Astrocyte (in vitro differentiated cells and primary cell): ENCODE measurements around the gene VPREB3. TPM values are rescaled to one million over a fixed set of nuclear protein-coding genes. Genes with fewer than 3 reads are reported as not detected.

Experiments
- DNase-seq: peaks from one replicate; pipeline ENCODE4 v3.0.0-alpha.2; 2010; ENCODE audit warnings: low read depth
- FAIRE-seq: peaks from 2 replicates; lab custom pipeline; 2011; peaks lifted over from hg19 to GRCh38; lab: Jason Lieb, UNC
- H2AFZ ChIP-seq: 2 replicates; pipeline ENCODE4 v1.6.0; 2012; ENCODE audit warnings: low read depth, low read length, inconsistent platforms
- H3K27ac ChIP-seq: 2 replicates; pipeline ENCODE4 v1.5.1; 2011; ENCODE audit warnings: low read depth, low read length, inconsistent platforms
- H3K27me3 ChIP-seq: 2 replicates; pipeline ENCODE4 v1.6.0; 2011; ENCODE audit warnings: low read length, inconsistent platforms; ENCODE audit not compliant: insufficient read depth
- H3K36me3 ChIP-seq: 2 replicates; pipeline ENCODE4 v1.5.1; 2011; ENCODE audit warnings: low read length, inconsistent platforms; ENCODE audit not compliant: insufficient read depth
- H3K4me1 ChIP-seq: 2 replicates; pipeline ENCODE4 v1.5.1; 2011; ENCODE audit warnings: low read length, inconsistent platforms; ENCODE audit not compliant: insufficient read depth
- H3K4me2 ChIP-seq: 2 replicates; pipeline ENCODE4 v1.6.0; 2012; ENCODE audit warnings: low read length, inconsistent platforms
- H3K4me3 ChIP-seq: 2 replicates; pipeline ENCODE4 v1.5.1; 2011; ENCODE audit warnings: low read depth, mild to moderate bottlenecking, low read length, inconsistent platforms; ENCODE audit not compliant: insufficient read depth
- H3K79me2 ChIP-seq: 2 replicates; pipeline ENCODE4 v1.6.0; 2012; ENCODE audit warnings: mild to moderate bottlenecking, low read length, inconsistent platforms; ENCODE audit not compliant: insufficient read depth
- H3K9ac ChIP-seq: 2 replicates; pipeline ENCODE4 v1.6.0; 2012; ENCODE audit warnings: mild to moderate bottlenecking, low read length, inconsistent platforms
- H3K9me3 ChIP-seq: 2 replicates; pipeline ENCODE4 v1.5.1; 2012; ENCODE audit warnings: low read depth, mild to moderate bottlenecking, low read length, inconsistent platforms; ENCODE audit not compliant: insufficient read depth
- H4K20me1 ChIP-seq: 2 replicates; pipeline ENCODE4 v1.6.0; 2012; ENCODE audit warnings: low read length, inconsistent platforms; ENCODE audit not compliant: insufficient read depth
- H3K27ac Mint-ChIP-seq: one replicate; pipeline ENCODE4 v1.8.0; 2021; ENCODE audit warnings: mild to moderate bottlenecking, mixed read lengths; ENCODE audit not compliant: unreplicated experiment
- H3K27me3 Mint-ChIP-seq: one replicate; pipeline ENCODE4 v1.8.0; 2021; ENCODE audit warnings: low read depth, mixed read lengths; ENCODE audit not compliant: unreplicated experiment
- H3K36me3 Mint-ChIP-seq: one replicate; pipeline ENCODE4 v1.8.0; 2021; ENCODE audit warnings: low read depth, mixed read lengths; ENCODE audit not compliant: unreplicated experiment
- H3K4me1 Mint-ChIP-seq: one replicate; pipeline ENCODE4 v1.8.0; 2021; ENCODE audit warnings: low read depth, mixed read lengths; ENCODE audit not compliant: unreplicated experiment
- H3K4me3 Mint-ChIP-seq: one replicate; pipeline ENCODE4 v1.8.0; 2021; ENCODE audit warnings: mild to moderate bottlenecking, moderate library complexity, mixed read lengths; ENCODE audit not compliant: unreplicated experiment
- H3K9me3 Mint-ChIP-seq: one replicate; pipeline ENCODE4 v1.8.0; 2021; ENCODE audit warnings: mild to moderate bottlenecking, mixed read lengths; ENCODE audit not compliant: unreplicated experiment
- EZH2 ChIP-seq: IDR thresholded peaks from 2 replicates; pipeline ENCODE4 v1.6.1; 2012; ENCODE audit warnings: mild to moderate bottlenecking, low read length, inconsistent platforms; ENCODE audit not compliant: insufficient read depth
- total RNA-seq: library from RNA; stranded (reverse); gene quantifications from 2 replicates; pipeline ENCODE4 v1.2.1, GENCODE V29; 2021
- TF ChIP-seq, protein P1 (sequence below): IDR thresholded peaks from 2 replicates; pipeline ENCODE4 v1.5.1; 2011; ENCODE audit warnings: low read depth, mild to moderate bottlenecking, inconsistent platforms, low read length, moderate library complexity; ENCODE audit not compliant: insufficient read depth

VPREB3 gene
- total RNA-seq, 1 donor from 2014 or later, result 0.50 TPM

DNA sequence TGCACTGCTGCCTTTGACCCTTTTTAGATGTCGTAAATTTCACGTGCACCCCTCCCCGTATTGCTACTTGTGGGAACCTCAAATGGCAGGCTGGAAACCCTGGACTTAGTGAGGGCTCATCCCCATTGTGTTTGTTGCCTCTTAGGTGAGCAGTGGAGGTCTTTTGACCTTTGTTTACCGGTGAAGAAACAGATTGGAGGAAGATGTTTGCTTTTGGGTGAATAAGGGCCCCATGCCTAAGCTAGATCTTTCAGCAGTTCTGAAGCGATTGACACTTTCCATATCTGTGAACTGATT lies 33.3 kb upstream of the VPREB3 start:
- TF ChIP-seq EZH2, result no peak
- TF ChIP-seq, protein P1, sequence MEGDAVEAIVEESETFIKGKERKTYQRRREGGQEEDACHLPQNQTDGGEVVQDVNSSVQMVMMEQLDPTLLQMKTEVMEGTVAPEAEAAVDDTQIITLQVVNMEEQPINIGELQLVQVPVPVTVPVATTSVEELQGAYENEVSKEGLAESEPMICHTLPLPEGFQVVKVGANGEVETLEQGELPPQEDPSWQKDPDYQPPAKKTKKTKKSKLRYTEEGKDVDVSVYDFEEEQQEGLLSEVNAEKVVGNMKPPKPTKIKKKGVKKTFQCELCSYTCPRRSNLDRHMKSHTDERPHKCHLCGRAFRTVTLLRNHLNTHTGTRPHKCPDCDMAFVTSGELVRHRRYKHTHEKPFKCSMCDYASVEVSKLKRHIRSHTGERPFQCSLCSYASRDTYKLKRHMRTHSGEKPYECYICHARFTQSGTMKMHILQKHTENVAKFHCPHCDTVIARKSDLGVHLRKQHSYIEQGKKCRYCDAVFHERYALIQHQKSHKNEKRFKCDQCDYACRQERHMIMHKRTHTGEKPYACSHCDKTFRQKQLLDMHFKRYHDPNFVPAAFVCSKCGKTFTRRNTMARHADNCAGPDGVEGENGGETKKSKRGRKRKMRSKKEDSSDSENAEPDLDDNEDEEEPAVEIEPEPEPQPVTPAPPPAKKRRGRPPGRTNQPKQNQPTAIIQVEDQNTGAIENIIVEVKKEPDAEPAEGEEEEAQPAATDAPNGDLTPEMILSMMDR, result no peak
- Mint-ChIP-seq H3K36me3 (no peaks in the 10 kb centered on the region), H3K4me3 (peak overlapping the region; percentile 96), H3K9me3 (no peaks in the 10 kb centered on the region), H3K27ac (peak overlapping the region; percentile 84), H3K27me3 (no peaks in the 10 kb centered on the region), H3K4me1 (peaks cover 22% of the 10 kb centered on the region)
- Histone ChIP-seq H2AFZ (no peak overlapping the region), H3K27me3 (no peaks in the 10 kb centered on the region), H3K27ac (peak overlapping the region; percentile 98), H3K79me2 (peaks cover 53% of the 10 kb centered on the region), H3K4me2 (peak overlapping the region; percentile 97), H3K36me3 (peaks cover 2% of the 10 kb centered on the region), H3K9me3 (no peaks in the 10 kb centered on the region), H3K4me3 (peak overlapping the region; percentile 86), H3K9ac (peak overlapping the region; percentile 99), H4K20me1 (peaks cover 52% of the 10 kb centered on the region), H3K4me1 (peaks cover 19% of the 10 kb centered on the region)
- DNase-seq, result no peak
- FAIRE-seq, result no peak

DNA sequence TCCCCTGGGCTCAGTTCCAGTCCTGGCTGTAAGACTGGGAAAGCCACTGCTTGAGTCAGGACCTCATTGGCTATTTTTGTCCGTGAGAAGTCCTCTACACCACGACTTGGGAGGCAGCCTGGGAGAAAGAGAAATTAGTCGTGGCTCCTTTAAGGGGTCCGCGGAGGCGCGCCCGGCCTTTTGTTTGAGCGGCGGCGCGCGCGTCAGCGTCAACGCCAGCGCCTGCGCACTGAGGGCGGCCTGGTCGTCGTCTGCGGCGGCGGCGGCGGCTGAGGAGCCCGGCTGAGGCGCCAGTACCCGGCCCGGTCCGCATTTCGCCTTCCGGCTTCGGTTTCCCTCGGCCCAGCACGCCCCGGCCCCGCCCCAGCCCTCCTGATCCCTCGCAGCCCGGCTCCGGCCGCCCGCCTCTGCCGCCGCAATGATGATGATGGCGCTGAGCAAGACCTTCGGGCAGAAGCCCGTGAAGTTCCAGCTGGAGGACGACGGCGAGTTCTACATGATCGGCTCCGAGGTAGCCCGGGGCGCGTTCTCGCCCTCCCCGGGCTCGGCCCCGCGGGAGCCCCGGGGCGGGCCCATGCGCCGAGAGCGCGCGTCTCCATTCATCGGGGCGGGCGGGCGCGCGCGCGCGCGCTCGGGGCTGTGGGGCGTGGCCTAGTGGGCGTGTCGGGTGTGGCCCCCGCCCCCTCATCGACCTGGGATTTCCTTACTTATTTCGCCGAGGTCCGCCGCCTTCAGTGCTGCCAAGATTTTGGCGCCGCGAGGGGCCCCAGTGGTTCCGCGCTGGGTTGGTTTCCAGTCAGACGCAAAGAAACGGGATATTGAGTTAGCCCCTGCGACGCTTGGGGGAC lies 32.8 kb upstream of the VPREB3 start, which contains the start of gene SMARCB1:
SMARCB1 (plus strand) TSS at position 215 of the 848 bp plus-strand sequence; CDS start at position 419, 204 bp downstream.
- TF ChIP-seq, protein P1, result no peak
- TF ChIP-seq EZH2, result no peak
- peak; percentile 59 for FAIRE-seq
- Histone ChIP-seq H2AFZ (peak within 1 kb of the TSS; percentile 68), H3K27me3 (no peaks in the 10 kb centered on the region), H3K4me3 (peak within 1 kb of the TSS; percentile 86), H4K20me1 (peaks cover 47% of the 10 kb centered on the region), H3K9me3 (no peaks in the 10 kb centered on the region), H3K36me3 (peaks cover 2% of the 10 kb centered on the region), H3K9ac (peak within 1 kb of the TSS; percentile 99), H3K79me2 (peaks cover 47% of the 10 kb centered on the region), H3K4me2 (peak within 1 kb of the TSS; percentile 97), H3K27ac (peak within 1 kb of the TSS; percentile 98), H3K4me1 (peaks cover 19% of the 10 kb centered on the region)
- Mint-ChIP-seq H3K4me1 (peaks cover 22% of the 10 kb centered on the region), H3K27me3 (no peaks in the 10 kb centered on the region), H3K36me3 (no peaks in the 10 kb centered on the region), H3K4me3 (peak within 1 kb of the TSS; percentile 96), H3K9me3 (no peaks in the 10 kb centered on the region), H3K27ac (peak within 1 kb of the TSS; percentile 84)
- peak; percentile 89 for DNase-seq
